GM21423 (cell line): ENCODE results near the gene FXYD3.
"Not testable (repeated sequence)": the region's sequence is repeated elsewhere in the genome, so short reads cannot be mapped to it uniquely, and the experiment has no call there.

Experiments used
- ATAC-seq: cut with Tn5 transposase; IDR thresholded peaks from one replicate; pipeline ENCODE4 v1.9.1; 2021; ENCODE audit warnings: mild to moderate bottlenecking, moderate library complexity; ENCODE audit not compliant: unreplicated experiment

FXYD3 gene

GRCh38 chr19:35140962-35141836 is 25.6 kb downstream of the FXYD3 start:
- ATAC-seq = peak; percentile 46

DNA sequence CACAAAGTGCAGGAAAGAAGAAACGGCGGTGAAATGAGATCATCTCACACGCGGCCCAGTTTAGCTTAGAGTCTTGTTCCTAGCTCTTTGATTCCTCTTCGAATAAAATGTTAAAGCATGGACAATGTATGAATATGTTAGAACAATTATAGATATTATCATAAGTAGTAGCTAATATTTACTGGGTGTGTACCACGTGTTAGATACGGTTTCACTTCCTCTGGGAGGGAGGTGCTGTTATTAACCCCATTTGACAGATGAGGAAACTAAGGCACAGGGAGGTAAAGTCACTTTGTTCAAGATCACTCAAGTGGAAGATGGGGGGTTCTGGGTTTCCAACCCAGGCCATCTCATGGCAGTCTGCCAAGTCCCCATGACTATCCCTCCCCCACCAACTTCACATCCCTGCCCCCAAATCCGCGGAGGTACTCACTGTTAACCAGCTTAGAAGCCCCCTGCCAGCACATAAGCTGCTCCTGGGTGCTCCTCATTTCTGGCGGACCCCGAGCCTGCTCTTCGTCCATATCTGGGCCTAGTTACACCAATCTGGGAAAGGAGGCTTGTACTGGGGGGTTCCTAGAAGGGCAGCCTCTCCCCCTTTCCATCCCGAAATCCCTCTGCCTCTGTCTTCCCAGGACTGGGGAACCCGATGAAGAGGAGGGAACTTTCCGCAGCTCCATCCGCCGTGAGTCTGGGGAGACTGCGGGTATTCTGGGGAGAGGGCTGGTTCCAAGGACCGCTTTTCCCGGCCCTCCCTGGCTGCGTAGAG is 26.4 kb downstream of the FXYD3 start:
- no peak for ATAC-seq

GRCh38 chr19:35142606-35143230 is 27.1 kb downstream of the FXYD3 start:
- no peak for ATAC-seq

DNA sequence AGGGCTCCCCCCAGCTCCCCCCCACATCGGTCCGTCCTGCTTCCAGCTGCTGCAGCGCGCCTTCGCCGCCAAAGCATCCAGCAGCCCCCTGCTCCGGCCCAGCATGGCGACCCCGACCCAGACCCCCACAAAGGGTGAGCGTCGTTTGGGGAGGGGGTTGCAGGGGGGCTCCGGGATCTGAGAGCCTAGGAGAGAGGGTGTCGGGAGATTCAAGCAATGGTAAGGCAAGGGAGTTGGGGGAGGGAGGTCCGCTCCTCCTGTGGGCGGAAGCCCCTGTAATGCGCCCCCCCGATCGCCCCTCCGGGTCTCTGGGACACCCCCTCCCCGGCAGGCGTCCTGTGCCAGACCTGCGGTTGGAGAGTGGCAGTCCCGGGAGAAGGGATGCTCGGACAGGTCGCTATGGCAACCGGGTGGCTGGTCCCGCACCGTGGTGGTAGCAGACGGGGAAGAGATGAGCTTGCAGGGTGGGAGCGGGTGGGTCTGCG is 27.6 kb downstream of the FXYD3 start, which contains the start of gene FXYD7:
Gene FXYD7 (plus strand): TSS at position 25 of the 485 bp plus-strand sequence. CDS start 79 bp downstream, at position 104.
- ATAC-seq = no peak

- no peak for ATAC-seq
These were observed 28.2 kb downstream of the FXYD3 start for GRCh38 chr19:35143818-35144217.

DNA sequence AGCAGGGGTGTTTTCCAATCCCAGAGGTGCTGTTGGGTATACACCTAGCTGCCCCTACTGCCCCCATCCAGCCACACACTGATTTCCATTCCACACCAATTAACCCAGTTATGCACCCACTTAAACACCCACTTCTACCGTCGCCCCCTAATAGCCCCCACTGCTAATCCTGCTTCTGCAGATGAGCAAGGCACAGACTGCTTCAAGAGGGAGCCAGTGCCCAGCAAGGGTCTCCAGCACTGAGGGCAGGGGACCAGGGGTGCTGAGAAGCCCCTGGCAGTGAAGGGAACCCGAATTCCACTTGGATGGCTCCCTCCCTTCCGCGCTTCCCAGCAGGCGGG is 28.6 kb downstream of the FXYD3 start:
- no peak for ATAC-seq

DNA sequence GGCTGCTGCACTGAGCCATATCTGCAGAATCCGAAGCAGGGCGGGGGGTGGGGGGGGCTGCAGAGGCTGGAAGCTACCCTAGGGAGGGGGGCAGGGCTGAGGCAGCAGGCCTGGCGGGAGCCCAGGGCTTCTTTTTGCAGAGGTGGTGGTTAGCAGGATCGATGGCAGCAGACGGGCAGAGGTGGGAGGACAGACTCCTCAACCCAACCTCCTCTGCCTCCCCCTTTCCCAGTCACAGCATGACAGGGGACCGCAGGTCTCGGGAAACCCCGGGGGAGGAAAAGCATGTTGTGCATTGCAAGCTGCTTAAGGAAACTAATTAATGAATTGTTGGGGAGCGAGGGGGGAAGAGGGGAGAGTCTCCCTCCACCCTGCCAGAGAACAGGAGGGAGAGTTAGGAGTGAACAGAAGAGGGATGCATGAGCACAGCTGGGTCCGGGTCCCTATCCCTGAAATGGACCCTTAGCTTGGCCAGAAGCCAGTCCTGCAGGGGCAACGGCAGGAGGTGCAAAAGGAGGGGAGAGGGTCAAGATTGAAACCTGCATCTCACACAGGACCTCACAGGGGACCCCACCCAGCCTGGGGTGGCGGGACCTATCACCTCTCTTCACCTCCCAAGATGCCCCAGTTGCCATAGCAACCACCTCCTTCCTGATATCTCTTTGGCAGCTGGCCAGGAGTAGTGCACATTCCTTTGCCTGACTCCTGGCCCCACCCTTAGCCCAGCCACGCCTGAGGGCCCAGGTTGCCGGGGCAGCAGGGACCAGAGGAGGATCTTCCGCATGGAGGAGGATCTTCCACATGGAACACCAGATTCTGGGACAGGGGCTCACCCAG is 29.2 kb downstream of the FXYD3 start:
- ATAC-seq = no peak

DNA sequence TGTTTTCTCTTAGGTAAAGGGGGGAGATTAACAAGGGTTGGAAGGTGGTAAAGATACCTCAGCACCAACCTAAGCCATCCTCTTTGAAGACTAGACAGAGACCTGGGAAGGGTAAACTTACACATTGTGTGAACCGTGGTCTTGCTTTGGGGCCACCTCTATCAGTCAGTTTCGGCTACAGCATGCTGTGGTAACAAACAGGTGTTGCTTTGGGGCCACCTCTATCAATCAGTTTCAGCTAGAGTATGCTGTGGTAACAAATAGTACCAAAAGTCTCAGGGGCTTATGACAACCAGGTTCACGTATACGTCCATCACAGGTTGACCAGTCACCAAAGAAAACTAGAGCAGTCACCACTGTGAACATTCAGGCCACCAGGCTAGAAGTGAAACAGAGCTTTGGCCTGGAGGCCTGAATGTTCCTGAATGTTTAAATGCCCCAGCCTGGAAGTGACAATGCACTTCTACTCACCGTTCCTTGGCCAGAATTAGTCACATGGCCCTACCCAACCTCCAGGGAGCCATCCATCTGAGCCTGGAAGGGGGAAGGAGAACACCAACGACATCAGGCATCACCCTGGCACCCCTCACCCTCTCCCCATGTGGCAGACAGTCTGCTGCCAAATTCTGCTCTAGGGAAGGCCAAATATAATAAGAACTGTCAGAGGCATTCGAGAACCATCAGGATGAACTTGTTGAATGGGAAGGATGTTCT is 31.3 kb downstream of the FXYD3 start:
- no peak for ATAC-seq

DNA sequence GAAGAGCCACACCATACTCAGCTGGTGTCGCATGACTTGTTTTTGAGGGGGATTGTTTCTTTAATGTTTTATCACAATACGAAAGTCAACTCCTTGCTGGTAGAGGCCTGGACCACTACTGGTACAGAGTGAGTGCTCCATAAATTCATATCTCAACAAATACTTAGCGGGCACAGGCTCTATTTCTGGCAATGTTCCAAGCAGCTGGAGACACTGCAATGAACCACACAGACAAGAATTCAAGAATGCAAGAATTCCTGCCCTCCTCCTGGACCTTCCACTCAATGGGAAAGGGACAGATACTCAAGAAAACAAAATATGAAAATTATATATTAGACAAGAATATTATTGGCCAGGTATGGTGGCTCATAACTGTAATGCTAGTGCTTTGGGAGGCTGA is 33.8 kb downstream of the FXYD3 start:
- ATAC-seq = no peak

DNA sequence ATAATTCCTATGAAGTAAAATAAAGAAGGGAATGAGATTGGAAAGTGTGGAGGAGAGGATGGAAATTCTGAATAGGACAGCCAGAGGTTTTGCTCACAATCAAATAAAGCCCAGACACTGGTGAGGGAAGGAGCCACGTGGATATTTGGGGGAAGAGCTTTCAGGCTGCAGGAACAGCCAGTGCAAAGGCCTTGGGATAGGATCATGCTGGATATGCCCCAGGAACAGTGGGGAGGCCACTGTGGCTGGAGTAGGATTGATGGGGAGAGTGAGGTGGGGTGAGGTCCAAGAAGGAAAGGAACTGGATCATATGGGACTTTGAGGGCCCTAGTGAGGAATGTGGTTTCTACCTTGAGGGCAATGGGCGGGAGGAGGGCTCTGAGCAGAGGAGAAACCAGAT is 34.8 kb downstream of the FXYD3 start:
- ATAC-seq = no peak

- ATAC-seq = no peak
These were observed 35.8 kb downstream of the FXYD3 start for GRCh38 chr19:35151273-35152065.

DNA sequence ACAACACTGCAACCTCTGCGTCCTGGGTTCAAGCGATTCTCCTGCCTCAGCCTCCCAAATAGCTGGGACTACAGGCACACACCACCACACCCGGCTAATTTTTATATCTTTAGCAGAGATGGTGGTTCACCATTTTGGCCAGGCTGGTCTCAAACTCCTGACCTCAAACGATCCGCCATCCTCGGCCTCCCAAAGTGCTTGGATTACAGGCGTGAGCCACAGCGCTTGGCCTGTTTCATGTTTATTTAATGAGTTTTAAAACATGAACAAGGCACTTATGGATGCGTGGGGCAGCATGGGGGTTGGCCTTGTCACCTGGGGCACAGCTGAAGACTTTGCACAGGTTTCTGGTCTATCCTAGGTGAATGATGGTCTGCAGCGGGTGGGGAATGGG is 37.5 kb downstream of the FXYD3 start:
- ATAC-seq = not testable (repeated sequence)

- ATAC-seq = no peak
These were observed 38.3 kb downstream of the FXYD3 start for GRCh38 chr19:35153701-35154524.

- no peak for ATAC-seq
These were observed 39.1 kb downstream of the FXYD3 start, which contains the start of gene FXYD5 for GRCh38 chr19:35154525-35155406. Gene FXYD5, plus strand, starts transcription at chr19:35154735. Its CDS starts 816 bp downstream, at chr19:35155551.

DNA sequence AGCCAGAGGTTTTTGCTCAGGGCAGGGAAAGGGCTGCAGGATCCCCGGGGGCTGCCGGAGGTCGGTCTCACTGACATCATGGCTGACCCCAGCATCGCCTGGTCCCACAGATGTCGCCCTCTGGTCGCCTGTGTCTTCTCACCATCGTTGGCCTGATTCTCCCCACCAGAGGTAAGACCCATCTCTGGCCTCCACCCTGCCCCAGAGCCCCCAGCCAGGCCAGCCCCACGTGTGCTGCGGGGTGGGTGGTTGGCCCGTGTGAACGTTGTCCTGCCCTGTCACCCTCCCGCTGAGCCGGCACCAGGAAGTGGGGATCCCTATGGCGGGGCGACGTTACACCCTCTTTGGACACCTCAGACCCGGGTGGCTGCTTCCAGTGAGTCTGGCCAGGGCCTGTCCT is 39.8 kb downstream of the FXYD3 start:
- no peak for ATAC-seq

GRCh38 chr19:35155981-35156672 is 40.5 kb downstream of the FXYD3 start:
- ATAC-seq = no peak

DNA sequence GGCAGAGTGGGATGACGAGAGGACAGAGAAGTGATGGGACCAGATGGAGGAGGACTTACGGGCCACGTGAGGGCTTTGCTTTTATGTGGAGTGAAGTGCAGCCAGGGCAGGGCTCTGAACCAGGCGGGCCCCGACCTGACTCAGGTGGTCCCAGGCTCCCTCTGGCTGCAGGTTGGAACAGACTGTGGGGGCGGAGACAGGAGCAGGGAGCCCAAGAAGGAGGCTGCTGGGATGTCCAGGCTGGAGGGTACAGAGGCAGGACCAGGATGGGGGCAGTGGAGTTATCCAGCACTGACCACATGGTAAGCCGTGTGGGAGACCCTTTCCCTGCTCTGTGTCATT is 41.0 kb downstream of the FXYD3 start:
- ATAC-seq = no peak
